ENCODE results near the gene BAIAP2L1.

The BAIAP2L1 gene

DNA sequence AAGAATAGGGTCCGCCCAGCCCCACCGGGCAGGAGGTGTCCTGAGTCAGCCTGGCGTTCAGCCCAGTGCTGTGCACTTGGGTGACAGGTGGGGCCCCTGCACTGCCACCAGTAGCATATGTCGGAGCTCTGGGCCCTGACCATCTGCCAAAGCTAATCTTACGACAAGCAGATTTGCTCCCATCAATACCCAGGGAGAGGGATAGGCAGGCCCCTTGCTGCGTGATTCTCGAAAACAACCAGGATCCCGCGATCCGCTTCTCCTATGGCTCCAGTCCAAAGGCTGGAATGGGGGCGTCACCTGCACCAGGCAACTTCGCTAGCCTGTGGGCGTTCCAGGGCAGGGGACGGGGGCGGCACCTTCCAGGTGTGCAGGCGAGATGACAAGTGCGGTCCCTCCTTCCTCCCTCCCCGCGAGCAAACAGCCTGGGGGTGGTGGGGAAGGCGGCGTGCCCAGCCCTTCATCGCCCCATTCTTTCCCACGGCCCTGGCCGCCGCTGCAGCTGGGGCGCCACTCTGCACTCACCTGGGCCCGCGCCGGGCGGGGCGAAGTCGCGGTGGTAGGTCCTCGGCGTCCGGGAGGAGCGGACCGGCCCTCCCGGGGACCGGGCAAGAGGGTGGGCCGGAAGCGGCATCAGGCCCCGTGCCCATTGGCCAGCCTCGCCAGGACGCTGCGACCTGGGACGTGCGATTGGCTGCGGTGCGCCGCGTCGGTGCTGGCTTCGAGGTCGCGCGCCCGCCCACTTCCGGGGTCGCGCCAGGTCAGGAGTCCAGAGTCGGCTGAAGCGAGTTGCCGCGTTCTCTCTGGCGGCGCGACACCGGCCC is 149.1 kb downstream of the BAIAP2L1 start, which contains the start of gene TECPR1 (continued):
- TF ChIP-seq, protein P1, sequence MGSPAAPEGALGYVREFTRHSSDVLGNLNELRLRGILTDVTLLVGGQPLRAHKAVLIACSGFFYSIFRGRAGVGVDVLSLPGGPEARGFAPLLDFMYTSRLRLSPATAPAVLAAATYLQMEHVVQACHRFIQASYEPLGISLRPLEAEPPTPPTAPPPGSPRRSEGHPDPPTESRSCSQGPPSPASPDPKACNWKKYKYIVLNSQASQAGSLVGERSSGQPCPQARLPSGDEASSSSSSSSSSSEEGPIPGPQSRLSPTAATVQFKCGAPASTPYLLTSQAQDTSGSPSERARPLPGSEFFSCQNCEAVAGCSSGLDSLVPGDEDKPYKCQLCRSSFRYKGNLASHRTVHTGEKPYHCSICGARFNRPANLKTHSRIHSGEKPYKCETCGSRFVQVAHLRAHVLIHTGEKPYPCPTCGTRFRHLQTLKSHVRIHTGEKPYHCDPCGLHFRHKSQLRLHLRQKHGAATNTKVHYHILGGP (tag by site-specific recombination; IDR thresholded peaks at IDR 0.05), result no peak
- no peak for TF ChIP-seq ZNF510 (tag by site-specific recombination; IDR thresholded peaks at IDR 0.05; ENCODE audit: insufficient replicate concordance)
- 0 out of 2 replicates have a peak, but pooled peaks have one; percentile 45 for TF ChIP-seq ZSCAN30 (tag by site-specific recombination; IDR thresholded peaks at IDR 0.05)
- TF ChIP-seq, protein P2, sequence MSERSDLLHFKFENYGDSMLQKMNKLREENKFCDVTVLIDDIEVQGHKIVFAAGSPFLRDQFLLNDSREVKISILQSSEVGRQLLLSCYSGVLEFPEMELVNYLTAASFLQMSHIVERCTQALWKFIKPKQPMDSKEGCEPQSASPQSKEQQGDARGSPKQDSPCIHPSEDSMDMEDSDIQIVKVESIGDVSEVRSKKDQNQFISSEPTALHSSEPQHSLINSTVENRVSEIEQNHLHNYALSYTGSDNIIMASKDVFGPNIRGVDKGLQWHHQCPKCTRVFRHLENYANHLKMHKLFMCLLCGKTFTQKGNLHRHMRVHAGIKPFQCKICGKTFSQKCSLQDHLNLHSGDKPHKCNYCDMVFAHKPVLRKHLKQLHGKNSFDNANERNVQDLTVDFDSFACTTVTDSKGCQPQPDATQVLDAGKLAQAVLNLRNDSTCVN (tag by site-specific recombination; optimal IDR thresholded peaks at IDR 0.05), result peak; percentile 97
- 0 out of 2 replicates have a peak, but pooled peaks have one; percentile 32 for TF ChIP-seq REPIN1 (tag by site-specific recombination; IDR thresholded peaks at IDR 0.05; ENCODE audit: low read depth)
- no peak for TF ChIP-seq ZNF585B (tag by site-specific recombination; IDR thresholded peaks at IDR 0.05)
- TF ChIP-seq ZNF335 (tag by site-specific recombination; conservative IDR thresholded peaks at IDR 0.05), result peak; percentile 86
- TF ChIP-seq ZNF529 (tag by site-specific recombination; IDR thresholded peaks at IDR 0.05; ENCODE audit: insufficient replicate concordance), result no peak
- TF ChIP-seq, protein P3, sequence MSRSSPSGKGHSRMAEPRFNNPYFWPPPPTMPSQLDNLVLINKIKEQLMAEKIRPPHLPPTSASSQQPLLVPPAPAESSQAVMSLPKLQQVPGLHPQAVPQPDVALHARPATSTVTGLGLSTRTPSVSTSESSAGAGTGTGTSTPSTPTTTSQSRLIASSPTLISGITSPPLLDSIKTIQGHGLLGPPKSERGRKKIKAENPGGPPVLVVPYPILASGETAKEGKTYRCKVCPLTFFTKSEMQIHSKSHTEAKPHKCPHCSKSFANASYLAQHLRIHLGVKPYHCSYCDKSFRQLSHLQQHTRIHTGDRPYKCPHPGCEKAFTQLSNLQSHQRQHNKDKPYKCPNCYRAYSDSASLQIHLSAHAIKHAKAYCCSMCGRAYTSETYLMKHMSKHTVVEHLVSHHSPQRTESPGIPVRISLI (tag by site-specific recombination; IDR thresholded peaks at IDR 0.05), result no peak
- TF ChIP-seq TRIM28 (IDR thresholded peaks at IDR 0.05; ENCODE audit: borderline replicate concordance, low read length), result no peak
- TF ChIP-seq ZNF660 (tag by site-specific recombination; IDR thresholded peaks at IDR 0.05), result no peak
- TF ChIP-seq, protein P4, sequence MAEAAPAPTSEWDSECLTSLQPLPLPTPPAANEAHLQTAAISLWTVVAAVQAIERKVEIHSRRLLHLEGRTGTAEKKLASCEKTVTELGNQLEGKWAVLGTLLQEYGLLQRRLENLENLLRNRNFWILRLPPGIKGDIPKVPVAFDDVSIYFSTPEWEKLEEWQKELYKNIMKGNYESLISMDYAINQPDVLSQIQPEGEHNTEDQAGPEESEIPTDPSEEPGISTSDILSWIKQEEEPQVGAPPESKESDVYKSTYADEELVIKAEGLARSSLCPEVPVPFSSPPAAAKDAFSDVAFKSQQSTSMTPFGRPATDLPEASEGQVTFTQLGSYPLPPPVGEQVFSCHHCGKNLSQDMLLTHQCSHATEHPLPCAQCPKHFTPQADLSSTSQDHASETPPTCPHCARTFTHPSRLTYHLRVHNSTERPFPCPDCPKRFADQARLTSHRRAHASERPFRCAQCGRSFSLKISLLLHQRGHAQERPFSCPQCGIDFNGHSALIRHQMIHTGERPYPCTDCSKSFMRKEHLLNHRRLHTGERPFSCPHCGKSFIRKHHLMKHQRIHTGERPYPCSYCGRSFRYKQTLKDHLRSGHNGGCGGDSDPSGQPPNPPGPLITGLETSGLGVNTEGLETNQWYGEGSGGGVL (tag by site-specific recombination; IDR thresholded peaks at IDR 0.05), result no peak
- TF ChIP-seq ZNF37A (tag by site-specific recombination; IDR thresholded peaks at IDR 0.05), result no peak
- TF ChIP-seq ZFP3 (tag by site-specific recombination; IDR thresholded peaks at IDR 0.05; ENCODE audit: low read depth), result no peak
- TF ChIP-seq, protein P5, sequence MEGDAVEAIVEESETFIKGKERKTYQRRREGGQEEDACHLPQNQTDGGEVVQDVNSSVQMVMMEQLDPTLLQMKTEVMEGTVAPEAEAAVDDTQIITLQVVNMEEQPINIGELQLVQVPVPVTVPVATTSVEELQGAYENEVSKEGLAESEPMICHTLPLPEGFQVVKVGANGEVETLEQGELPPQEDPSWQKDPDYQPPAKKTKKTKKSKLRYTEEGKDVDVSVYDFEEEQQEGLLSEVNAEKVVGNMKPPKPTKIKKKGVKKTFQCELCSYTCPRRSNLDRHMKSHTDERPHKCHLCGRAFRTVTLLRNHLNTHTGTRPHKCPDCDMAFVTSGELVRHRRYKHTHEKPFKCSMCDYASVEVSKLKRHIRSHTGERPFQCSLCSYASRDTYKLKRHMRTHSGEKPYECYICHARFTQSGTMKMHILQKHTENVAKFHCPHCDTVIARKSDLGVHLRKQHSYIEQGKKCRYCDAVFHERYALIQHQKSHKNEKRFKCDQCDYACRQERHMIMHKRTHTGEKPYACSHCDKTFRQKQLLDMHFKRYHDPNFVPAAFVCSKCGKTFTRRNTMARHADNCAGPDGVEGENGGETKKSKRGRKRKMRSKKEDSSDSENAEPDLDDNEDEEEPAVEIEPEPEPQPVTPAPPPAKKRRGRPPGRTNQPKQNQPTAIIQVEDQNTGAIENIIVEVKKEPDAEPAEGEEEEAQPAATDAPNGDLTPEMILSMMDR (tag by site-specific recombination; IDR thresholded peaks at IDR 0.05), result no peak
- TF ChIP-seq ZNF600 (tag by site-specific recombination; IDR thresholded peaks at IDR 0.05), result peak; percentile 95
- no peak for TF ChIP-seq KLF7 (tag by site-specific recombination; IDR thresholded peaks at IDR 0.05; ENCODE audit: borderline replicate concordance)
- no peak for TF ChIP-seq ZNF677 (tag by site-specific recombination; IDR thresholded peaks at IDR 0.05)
- TF ChIP-seq ZNF747 (tag by site-specific recombination; IDR thresholded peaks at IDR 0.05), result no peak
- no peak for TF ChIP-seq ZNF354C (tag by site-specific recombination; IDR thresholded peaks at IDR 0.05; ENCODE audit: borderline replicate concordance, low read depth)
- TF ChIP-seq ZXDB (tag by site-specific recombination; IDR thresholded peaks at IDR 0.05), result peak; percentile 35; the same call in 1 of the 2 replicates
- no peak for TF ChIP-seq HOXD13 (CRISPR knock-in tag; IDR thresholded peaks at IDR 0.05; ENCODE audit: borderline replicate concordance)
- no peak for TF ChIP-seq ZNF544 (tag by site-specific recombination; IDR thresholded peaks at IDR 0.05)
- TF ChIP-seq, protein P6, sequence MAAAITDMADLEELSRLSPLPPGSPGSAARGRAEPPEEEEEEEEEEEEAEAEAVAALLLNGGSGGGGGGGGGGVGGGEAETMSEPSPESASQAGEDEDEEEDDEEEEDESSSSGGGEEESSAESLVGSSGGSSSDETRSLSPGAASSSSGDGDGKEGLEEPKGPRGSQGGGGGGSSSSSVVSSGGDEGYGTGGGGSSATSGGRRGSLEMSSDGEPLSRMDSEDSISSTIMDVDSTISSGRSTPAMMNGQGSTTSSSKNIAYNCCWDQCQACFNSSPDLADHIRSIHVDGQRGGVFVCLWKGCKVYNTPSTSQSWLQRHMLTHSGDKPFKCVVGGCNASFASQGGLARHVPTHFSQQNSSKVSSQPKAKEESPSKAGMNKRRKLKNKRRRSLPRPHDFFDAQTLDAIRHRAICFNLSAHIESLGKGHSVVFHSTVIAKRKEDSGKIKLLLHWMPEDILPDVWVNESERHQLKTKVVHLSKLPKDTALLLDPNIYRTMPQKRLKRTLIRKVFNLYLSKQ (tag by site-specific recombination; IDR thresholded peaks at IDR 0.05; ENCODE audit: borderline replicate concordance), result no peak
- no peak for TF ChIP-seq ZNF548 (tag by site-specific recombination; IDR thresholded peaks at IDR 0.05)
- TF ChIP-seq, protein P7, sequence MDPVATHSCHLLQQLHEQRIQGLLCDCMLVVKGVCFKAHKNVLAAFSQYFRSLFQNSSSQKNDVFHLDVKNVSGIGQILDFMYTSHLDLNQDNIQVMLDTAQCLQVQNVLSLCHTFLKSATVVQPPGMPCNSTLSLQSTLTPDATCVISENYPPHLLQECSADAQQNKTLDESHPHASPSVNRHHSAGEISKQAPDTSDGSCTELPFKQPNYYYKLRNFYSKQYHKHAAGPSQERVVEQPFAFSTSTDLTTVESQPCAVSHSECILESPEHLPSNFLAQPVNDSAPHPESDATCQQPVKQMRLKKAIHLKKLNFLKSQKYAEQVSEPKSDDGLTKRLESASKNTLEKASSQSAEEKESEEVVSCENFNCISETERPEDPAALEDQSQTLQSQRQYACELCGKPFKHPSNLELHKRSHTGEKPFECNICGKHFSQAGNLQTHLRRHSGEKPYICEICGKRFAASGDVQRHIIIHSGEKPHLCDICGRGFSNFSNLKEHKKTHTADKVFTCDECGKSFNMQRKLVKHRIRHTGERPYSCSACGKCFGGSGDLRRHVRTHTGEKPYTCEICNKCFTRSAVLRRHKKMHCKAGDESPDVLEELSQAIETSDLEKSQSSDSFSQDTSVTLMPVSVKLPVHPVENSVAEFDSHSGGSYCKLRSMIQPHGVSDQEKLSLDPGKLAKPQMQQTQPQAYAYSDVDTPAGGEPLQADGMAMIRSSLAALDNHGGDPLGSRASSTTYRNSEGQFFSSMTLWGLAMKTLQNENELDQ (tag by site-specific recombination; IDR thresholded peaks at IDR 0.05; ENCODE audit: low read depth), result no peak
